GM19395 (cell line): ENCODE data around the gene USP43.
"Not testable (repeated sequence)": the region's sequence is repeated elsewhere in the genome, so short reads cannot be mapped to it uniquely, and the experiment has no call there.

Experiments
- ATAC-seq: cut with Tn5 transposase; IDR thresholded peaks from one replicate; pipeline ENCODE4 v1.9.1; 2021; ENCODE audit warnings: mild to moderate bottlenecking, moderate library complexity; ENCODE audit not compliant: unreplicated experiment

USP43 gene, protein sequence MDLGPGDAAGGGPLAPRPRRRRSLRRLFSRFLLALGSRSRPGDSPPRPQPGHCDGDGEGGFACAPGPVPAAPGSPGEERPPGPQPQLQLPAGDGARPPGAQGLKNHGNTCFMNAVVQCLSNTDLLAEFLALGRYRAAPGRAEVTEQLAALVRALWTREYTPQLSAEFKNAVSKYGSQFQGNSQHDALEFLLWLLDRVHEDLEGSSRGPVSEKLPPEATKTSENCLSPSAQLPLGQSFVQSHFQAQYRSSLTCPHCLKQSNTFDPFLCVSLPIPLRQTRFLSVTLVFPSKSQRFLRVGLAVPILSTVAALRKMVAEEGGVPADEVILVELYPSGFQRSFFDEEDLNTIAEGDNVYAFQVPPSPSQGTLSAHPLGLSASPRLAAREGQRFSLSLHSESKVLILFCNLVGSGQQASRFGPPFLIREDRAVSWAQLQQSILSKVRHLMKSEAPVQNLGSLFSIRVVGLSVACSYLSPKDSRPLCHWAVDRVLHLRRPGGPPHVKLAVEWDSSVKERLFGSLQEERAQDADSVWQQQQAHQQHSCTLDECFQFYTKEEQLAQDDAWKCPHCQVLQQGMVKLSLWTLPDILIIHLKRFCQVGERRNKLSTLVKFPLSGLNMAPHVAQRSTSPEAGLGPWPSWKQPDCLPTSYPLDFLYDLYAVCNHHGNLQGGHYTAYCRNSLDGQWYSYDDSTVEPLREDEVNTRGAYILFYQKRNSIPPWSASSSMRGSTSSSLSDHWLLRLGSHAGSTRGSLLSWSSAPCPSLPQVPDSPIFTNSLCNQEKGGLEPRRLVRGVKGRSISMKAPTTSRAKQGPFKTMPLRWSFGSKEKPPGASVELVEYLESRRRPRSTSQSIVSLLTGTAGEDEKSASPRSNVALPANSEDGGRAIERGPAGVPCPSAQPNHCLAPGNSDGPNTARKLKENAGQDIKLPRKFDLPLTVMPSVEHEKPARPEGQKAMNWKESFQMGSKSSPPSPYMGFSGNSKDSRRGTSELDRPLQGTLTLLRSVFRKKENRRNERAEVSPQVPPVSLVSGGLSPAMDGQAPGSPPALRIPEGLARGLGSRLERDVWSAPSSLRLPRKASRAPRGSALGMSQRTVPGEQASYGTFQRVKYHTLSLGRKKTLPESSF

DNA sequence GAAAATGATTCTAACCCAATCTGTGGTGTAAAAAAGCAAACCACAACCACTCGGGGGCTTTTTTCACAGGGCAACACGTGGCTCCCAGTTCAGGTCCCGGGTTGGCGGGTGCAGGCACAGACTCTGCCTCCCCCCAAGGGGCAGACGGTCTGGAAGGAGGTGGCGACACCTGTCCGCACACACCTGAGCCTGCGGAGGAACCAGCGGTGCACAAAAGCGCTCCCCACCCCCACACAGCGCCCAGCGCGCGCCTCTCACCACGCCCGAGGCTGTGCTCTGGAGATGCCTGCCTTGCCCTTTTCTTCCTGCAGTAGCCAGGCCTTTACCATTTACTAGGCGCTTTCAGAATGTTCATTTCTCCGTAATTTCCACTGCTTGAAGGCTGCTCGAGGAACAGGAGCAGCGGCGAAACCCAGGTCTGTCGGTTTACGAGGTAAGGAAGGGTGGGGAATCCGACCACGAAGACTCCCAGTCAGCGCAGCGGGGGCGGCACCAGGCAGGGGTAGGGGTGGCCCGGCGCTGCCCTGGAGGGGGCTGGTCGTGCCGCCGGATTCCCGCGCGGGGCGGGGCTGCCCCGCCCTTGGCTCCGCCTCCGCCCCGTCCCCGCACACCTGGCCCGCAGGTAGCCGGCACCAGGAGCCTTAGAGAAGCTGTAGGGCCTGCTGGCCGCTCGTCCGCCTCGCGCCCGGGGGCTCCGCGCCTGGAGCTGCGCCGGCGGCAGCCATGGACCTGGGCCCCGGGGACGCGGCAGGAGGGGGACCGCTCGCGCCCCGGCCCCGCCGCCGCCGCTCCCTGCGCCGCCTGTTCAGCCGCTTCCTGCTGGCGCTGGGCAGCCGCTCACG lies at the start of gene USP43:
Gene USP43 (plus strand): TSS at position 608 of the 842 bp plus-strand sequence. CDS start 116 bp downstream, at position 724.
- ATAC-seq, result no peak

DNA sequence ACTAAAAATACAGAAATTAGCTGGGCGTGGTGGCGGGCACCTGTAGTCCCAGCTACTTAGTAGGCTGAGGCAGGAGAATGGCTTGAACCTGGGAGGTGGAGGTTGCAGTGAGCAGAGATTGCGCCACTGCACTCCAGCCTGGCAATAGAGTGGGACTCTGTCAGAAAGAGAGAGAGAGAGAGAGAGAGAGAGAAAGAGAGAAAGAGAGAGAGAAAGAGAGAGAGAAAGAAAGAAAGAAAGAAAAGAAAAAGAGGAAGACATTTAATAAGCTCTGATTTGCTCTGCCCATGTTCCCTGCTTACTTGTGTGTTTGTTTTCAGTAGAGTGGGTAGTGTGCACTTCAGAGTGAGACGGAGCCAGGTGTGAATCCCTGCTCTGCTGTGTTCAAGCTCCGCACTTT lies 47.7 kb upstream of the USP43 start:
- not testable (repeated sequence) for ATAC-seq

DNA sequence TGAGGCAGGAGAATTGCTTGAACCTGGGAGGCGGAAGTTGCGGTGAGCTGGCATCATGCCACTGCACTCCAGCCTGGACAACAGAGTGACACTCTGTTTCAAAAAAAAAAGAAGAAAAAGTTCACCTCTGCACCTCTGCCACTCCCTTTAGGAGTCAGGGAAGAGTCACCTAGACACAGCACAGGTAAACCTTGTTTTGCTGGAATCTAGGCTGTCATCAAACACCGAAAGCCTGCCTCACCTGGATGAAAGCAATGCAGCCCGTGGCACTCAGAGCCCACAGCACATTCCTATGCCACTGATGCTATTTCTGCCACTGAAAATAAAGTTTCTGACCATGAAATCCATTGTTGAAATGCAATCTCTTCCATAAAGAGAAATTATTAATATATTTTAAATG lies 46.7 kb upstream of the USP43 start:
- no peak for ATAC-seq

DNA sequence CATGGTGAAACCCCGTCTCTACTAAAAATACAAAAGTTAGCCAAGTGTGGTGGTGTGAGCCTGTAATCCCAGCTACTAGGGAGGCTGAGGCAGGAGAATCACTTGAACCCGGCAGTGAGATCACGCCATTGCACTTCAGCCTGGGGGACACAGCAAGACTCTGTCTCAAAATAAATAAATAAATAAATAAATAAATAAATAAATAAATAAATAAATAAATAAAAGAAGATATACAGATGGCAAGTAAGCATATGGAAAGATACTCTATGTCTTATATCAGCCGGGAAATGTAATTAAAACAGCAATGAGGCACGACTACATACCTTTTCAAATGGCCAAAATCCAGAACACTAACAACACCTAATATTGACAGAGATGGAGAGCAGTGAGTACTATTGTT lies 40.7 kb upstream of the USP43 start:
- not testable (repeated sequence) for ATAC-seq

DNA sequence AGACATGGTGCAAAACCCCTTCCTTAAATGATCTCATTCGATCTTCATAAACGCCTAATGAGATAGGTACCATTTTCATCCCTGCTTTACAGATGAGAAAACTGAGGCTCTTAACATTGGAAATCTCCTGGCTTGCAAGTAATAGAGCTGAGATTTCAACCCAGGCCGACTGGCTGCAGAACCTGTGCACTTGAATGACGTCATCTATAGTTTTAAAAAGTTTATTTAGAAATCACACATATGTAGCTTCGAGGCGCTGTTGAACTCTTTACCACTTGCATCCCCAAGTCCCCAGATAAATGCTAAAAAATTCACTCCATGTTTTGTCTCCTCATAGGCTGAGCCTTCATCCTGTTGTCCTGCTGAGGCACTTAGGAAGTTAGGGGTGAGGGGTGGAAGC lies 38.9 kb upstream of the USP43 start:
- ATAC-seq, result no peak

DNA sequence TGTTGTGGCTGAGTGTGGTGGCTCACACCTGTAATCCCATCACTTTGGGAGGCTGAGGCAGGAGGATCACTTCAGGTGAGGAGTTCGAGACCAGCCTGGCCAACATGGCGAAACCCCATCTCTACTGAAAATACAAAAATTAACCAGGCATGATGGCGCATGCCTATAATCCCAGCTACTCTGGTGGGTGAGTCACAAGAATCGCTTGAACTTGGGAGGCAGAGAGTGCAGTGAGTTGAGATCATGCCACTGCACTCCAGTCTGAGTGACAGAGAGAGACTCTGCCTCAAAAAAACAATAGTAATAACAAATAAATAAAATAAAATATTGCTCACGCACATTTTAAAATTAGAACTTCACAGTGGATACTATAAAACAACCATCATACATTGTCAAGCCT lies 38.3 kb upstream of the USP43 start:
- not testable (repeated sequence) for ATAC-seq

DNA sequence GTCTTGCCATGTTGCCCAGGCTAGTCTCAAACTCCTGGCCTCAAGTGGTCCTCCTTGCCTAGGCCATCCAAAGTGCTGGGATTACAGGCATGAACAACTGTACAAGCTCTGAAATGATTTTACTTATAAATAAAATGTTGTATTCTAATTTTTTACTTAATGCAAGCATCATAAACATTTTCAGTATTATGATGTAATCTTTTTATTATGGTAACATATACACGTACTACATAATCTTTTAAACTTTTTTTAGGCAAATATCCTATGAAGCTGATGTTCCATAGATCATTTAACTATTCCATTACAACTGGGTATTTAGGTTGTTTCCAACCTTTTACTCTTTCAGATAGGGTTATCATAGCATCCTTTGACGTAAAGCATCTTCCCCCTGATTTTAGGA lies 33.8 kb upstream of the USP43 start:
- no peak for ATAC-seq

DNA sequence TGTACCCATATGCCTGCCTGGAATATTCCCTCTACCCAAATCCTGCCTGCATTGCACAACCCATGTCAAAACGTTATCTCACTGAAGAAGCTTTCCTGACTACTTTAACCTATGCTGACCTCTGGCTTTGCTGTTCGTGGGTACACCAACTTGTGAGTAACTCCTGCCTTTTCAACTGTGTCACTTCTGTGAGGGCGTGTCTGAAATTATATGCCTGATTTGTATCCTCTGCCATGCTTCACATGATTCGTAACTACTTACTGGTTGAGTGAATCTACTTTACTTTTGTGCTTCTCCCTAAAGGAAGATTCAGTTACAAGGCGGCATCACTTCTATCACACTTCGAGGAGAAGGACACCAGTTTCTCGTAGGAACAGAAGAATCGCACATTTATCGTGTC lies 33.3 kb upstream of the USP43 start:
- no peak for ATAC-seq

DNA sequence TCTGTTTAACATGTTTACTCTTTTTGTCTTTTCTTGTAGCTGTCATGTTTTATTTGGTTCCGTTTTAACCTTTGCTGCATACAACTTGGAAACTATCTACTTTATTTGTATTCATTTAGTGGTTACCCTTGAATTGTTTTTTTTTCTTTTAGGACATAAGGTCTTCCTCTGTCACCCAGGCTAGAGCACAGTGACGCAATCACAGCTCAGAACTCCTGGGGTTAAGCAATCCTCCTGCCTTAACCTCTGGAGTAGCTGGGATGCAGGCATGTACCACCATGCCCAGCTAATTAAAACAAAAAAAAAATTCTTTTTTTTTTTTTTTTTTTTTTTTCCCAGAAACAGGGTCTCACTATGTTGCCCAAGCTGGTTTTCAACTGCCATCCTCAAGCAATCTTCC lies 29.8 kb upstream of the USP43 start:
- ATAC-seq, result no peak

DNA sequence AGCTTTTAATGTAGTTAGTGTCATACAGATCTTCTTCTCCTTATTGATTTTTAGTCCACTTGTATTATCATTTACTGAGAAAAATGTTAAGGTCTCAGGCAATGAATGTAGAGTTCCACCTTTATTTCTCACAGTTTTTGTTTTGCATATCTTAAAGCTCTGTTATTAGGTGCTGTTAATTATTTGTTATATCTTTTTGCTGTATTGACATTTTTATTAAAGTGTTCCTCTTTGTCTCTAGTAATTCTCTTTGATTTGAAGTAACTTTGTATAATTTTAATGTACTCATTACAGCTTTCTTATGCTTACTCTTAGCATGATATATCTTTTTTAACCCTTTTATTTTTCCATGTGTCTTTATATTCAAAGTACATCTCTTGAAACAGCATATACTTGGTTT lies 22.4 kb upstream of the USP43 start:
- ATAC-seq, result no peak

DNA sequence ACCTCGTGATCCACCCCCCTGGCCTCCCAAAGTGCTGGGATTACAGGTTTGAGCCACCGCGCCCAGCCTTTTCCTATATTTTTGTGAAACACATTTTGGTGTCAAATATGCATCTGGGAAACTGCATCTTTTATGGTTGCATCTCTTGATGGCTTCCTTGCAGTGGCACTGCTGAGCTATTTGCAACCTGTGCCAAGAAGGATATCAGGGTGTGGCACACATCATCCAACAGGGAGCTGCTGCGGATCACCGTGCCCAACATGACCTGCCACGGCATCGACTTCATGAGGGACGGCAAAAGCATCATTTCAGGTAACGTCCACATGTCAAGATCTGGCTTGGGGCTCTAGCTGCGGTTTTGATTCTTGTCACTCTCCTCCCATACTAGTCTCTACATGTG lies 16.8 kb upstream of the USP43 start:
- ATAC-seq, result no peak

DNA sequence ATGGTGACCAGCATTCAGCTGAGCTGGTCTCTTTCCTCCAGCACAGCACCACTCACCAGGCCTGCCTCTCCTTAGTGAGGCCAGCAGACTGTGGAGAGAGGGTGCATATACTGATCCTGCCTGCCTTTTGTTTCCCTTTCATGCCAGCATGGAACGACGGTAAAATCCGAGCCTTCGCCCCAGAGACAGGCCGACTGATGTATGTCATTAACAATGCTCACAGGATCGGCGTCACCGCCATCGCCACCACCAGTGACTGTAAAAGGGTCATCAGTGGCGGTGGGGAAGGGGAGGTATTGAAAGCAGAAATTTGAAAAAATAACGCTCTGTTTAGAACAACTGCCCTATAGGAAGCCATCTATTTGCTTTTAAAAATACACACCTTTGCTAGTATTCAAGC lies 12.6 kb upstream of the USP43 start:
- ATAC-seq, result no peak

DNA sequence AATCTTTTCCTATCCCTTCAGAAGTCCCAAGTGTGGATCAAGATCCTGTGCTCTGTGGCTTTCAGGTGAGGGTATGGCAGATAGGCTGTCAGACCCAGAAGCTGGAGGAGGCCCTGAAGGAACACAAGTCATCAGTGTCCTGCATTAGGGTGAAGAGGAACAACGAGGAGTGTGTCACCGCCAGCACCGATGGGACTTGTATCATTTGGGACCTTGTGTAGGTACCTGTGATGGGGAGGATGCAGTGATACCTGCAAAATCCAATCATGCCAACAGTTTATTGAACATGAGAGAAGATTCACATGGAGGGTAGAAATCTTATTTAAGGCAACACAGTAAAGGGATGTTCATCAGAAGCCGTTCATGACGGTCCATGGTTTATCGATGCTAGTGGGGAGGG lies 10.0 kb upstream of the USP43 start:
- ATAC-seq, result no peak

DNA sequence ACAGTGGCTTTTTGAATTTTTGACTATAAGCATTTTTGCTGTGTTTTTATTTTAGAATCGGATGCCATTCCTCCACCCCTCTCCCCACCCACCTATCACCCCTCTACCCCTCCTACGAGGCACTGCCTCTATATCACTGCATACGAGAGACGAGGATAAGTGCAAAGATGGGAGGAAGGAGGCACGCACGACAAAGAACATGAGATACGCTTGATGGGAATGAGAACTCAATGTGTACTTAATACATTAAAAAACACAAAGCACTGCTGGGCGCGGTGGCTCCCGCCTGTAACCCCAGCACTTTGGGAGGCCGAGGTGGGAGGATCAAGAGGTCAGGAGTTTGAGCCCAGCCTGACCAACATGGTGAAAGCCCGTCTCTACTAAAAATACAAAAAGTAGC lies 8.8 kb upstream of the USP43 start:
- ATAC-seq, result no peak

DNA sequence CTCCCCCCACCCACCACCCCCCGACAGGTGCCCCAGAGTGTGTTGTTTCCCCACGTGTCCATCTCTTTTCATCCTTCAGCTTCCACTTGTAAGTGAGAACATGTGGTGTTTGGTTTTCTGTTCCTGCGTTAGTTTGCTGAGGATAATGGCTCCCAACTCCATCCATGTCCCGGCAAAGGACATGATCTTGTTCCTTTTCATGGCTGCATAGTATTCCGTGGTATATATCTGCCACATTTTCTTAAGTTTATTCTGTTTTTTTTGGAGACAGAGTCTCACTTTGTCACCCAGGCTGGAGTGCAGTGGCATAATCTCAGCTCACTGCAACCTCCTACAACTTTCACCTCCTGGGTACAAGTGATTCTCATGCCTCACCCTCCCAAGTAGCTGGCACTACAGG lies 4.9 kb upstream of the USP43 start:
- ATAC-seq, result not testable (repeated sequence)

DNA sequence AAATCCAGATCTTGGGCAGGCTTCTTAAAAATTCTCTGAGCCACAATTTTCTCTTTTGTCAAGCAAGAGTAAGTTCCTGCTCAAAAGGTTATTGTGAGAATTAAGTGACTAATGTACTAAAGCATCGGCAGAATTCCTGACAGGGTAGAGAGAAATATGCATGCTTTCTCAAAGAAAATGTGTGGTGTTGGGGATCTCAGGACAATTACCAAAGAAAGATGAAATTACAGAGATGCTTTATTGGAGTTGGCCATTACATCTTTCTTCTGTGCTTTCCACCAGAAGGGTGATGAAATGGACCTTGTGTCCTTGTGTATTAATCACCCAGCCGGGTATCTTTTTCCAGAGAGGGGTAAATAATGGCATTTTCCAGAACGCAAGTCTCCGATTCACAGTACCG lies 1.7 kb upstream of the USP43 start:
- no peak for ATAC-seq

DNA sequence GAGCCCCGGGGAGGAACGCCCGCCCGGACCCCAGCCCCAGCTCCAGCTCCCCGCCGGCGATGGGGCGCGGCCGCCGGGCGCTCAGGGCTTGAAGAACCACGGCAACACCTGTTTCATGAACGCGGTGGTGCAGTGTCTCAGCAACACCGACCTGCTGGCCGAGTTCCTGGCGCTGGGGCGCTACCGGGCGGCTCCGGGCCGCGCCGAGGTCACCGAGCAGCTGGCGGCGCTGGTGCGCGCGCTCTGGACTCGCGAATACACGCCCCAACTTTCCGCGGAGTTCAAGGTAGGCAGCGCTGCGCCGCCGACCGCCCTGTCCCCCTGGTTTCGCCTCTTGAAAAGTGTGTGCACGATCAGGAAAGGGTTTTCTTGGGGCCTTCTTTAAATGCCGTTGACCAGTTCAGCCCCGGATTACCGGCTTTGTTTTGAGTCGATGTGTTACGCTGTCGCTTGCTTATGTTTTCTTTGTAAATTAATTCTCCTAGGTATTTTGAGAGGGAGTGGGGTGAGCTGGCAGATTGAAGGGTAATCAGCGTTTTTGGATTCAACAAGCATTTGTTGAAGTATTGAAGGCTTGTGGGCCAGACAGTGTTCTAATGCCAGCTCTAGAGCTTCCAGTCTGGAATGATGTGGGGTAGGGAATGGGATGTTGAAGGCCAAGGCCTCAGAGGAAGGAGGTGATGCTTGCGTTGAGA lies 681 bp downstream of the USP43 start:
- ATAC-seq, result no peak

DNA sequence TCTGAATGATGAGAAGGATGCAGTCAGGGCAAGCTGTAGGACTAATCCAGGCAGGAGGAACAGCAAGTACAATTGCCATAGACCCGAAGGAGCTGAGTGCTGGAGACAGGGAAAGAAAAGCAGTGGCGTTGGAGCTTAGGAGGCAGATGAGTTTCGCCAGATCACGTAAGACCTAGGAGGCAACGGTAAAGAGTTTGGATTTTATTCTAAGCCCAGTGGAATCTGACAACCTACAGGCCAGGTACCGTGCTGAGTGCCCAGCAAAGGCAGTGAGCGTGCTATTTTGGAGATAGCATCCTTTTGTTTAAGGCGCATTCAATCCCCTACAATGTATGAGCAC lies 1.2 kb downstream of the USP43 start:
- ATAC-seq, result no peak

DNA sequence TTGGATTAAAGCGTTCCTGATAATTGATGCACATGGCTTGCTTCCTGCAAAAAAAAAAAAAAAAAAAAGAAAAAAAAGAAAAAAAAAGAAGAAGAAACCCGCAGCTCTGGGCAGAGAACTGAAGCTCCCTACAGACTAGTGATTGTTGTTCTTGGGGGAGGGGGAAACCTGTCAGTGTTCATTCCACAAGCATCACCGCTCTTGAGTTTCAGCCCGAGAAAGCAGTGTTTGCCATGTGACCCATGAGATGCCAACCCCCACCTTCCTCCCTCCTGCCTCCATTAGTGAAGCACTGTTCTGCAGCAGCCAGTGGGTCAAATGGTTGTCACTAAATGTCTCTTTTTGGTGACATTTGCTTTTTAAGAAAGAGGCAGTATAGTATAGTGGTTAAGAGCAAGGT lies 1.7 kb downstream of the USP43 start:
- no peak for ATAC-seq

DNA sequence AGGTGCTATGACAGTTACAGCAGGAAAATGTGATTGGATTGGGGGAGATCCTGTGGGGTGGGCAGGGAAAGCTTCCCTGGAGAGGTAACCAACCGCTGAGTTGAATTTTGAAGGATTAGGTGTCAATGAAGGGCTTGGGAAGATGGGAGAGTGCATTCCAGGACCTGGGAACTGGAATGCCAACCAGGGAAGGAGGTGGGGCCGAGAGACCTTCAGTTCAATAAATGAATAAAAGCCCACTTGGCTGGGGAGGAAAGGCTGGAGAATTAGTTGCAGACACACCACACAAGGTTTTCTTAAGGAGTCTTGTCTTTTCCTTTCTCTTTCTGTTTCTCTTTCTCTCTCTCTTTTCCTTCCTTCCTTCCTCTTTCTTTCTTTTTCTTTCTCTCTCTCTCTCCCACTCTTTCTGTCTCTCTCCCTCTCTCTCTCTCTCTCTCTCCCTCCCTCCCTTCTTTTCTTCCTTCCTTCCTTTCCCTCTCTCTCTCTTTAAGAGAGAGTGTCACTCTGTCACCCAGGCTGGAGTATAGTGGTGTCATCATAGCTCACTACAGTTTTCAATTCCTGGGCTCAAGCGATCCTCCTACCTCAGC lies 3.3 kb downstream of the USP43 start:
- ATAC-seq, result no peak
